ENCODE data around the gene AIG1.

Gene AIG1

GRCh38 chr6:143093290-143093689 is 32.6 kb downstream of the AIG1 start:
- DNase-seq, result no peak

DNA sequence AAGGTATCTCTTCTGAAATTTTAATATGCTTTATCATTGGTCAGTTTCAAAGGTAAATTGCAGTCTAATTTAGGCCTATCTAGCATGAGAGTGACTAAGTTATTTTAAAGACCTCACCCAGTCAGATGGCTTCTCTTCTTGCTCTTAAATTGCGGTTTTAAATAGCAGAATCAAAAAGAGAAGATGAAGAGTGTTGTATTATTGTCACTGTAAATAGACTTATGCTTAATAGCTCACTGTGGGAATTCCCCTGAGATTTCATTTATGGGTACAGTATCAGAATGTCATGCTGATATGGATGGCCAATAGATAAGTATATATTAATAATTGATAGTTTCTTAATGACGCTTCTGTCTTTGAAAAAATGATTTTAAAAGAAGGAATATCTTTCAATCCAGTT is 35.7 kb downstream of the AIG1 start:
- no peak for DNase-seq

GRCh38 chr6:143097224-143097795 is 36.6 kb downstream of the AIG1 start:
- DNase-seq, result no peak

- no peak for DNase-seq
Observed at GRCh38 chr6:143098054-143098671, 37.5 kb downstream of the AIG1 start.

GRCh38 chr6:143099647-143100046 is 39.0 kb downstream of the AIG1 start:
- no peak for DNase-seq

DNA sequence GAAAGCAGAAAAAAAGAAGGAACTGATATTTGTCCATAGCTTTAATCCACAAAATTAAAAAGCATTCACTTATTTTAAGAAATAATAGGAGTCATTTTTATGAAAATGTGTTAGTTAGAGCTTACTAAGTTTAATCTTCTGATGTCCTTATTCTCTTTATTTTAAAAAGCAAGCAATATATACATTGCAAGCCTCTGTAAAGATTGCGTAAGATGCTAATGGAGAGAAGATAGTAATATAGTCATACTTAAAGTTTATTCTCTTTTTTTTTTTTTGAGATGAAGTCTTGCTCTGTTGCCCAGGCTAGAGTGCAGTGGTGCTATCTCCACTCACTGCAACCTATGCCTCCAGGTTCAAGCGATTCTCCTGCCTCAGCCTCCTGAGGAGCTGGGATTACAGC is 39.7 kb downstream of the AIG1 start:
- DNase-seq, result no peak

DNA sequence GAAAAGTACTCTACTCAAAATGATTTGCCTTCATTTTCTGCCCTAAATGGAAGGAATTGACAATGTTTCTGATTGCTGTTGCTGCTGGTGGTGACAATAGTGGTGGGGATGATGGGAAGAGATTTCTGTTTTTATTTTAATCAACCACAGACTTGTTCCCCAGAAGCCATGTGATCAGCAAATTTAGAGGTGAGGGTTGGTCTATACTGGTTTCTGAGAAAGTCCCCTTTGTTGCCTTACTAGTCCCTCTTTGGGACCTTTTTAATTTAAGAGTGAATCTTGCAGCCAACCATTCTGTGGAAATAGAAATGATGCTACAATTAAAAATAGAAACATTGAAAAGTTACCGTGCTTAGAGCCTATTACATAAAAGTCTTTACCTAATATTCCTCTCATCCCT is 43.2 kb downstream of the AIG1 start:
- DNase-seq, result no peak

GRCh38 chr6:143107440-143107839 is 46.8 kb downstream of the AIG1 start:
- DNase-seq, result no peak

- no peak for DNase-seq
Observed at GRCh38 chr6:143107911-143108761, 47.4 kb downstream of the AIG1 start.

DNA sequence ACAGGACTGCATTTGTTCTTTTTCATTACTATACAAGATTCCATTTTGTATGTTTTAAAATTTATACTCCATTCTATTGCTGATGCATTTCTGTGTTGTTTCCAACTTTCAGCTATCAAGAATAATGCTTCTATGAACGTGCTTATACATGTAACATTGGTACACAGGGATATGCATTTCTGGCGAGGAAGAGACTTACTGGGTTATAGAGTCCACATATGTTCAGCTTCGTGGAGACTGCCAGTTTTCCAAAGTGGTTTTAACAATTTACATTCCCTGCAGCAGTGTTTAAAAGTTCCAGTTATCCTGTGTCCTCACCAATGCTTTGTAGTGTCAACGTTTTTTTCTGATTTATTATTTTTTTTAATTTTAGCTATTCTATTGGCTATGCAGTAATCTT is 48.5 kb downstream of the AIG1 start:
- DNase-seq, result no peak

DNA sequence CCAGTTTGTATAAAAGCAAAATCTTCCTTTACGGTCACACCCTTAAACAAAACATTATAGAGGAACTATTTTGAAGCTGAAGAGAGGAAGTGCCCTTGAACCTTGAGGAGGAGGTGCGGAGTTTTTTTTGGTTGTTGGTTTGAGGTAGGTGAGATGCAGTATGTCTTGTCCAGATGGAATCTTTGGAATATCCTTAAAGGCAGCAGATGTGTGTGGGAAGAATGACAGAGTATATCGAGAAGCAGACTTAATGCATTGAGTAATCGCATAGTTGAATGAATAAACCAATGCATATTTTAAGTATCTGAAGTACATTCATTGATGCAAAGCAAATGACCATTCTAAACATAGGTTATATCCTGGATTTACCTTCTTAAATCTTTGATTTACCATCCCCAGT is 49.9 kb downstream of the AIG1 start:
- DNase-seq, result no peak

GRCh38 chr6:143110996-143111395 is 50.3 kb downstream of the AIG1 start:
- DNase-seq, result no peak

DNA sequence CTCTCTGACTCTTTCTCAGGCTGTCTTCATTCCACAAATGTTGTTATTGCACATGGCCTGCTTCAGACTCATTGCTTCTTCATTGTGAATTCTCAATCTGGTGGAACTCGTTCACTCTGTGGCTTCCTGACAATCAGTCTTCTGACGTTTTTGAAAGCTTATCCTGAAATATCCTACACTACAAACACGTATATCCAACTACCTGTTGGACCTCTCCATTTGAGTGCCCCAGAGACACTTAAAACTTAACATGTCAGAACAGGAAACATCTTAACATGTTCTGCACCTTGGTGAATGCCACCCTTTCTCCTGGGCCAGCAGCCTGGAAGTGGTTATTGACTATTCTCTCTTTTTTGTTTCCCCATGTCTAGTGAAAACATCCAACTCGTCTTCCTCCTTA is 50.8 kb downstream of the AIG1 start:
- DNase-seq, result no peak

DNA sequence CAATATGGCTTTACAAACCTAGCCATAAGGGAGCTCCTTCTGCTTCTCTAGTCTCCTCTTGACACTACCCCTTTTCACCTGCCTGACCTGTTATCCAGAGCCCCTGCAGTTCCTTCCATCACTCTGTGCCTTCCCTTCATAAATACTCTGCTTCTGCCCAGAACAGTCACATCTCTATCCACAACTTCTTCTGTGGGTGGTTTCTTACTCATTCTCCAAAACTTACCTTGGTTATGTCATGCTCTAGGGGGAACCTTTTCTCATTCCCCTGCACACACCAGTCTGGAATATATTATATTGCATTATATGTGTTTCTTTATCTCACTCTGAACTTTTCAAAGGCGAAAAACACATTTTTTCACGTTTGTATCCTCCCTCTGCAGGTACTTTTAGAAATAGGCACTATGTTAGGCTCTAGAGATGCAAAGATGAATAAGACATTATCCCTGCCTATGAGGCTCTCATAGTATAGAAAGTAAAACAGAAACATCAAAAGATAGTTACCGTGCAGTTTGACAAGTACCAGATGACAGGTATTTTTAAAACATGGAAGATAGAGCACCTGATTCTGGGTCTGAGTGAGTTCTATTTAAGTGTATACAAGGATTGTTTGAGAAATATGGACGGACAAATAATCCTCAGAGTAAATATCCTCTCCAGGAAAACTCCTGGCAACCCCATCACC is 51.5 kb downstream of the AIG1 start:
- no peak for DNase-seq

DNA sequence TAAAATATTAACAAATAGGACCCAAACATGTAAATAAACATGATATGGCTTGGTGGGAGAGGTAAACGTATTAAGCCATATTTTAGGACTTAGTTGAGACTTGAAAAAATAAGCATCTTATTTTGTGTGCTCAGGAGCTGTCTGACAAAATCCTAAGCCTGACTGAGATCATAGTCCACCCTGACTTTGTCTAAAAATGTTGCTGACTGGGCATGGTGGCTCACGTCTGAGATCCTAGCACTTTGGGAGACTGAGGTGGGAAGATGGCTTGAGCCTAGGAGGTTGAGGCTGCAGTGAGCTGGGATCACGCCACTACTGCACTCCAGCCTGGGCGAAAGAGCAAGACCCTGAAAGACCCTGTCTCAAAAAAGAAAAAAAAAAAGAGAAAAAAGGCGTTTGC is 52.1 kb downstream of the AIG1 start:
- DNase-seq, result no peak

DNA sequence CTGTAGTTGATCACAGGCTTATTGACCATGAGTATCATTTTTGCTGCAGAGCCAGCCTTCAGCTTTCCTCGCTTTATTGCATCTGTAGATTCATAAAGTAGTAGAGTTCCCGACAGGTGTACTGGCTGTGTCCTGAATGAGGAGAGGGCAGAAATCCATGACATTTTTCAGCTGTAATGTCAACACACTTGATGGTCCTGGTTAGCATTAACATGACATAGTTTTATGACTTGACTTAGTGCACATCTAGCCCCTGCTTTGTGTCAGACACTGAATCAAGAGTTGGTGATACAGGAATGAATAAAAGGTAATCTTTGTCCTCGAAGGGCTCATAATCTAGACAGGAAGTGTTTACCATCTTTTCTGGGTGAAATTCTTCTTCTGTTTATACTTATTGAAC is 55.0 kb downstream of the AIG1 start:
- no peak for DNase-seq

- no peak for DNase-seq
Observed at GRCh38 chr6:143117108-143117507, 56.4 kb downstream of the AIG1 start.

DNA sequence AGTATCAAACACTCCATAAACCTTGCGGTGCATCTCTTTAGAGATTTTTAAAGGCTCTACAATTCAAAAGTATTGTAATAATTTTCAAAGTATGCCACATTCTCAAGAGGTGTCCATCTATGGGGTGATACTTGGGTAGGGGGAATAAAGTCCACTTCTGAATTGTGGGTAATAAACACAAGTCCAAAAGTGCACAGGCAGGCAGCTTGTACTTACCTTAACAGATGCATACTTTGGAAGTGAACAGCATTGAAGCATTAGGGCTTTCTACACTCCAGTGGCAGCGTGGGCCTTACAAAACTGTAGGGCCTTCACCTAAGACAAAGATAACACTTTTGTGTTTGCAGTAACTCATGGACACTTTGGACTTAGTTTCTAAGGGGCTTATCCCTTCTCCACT is 58.6 kb downstream of the AIG1 start:
- DNase-seq, result no peak

GRCh38 chr6:143123081-143123480 is 62.4 kb downstream of the AIG1 start:
- DNase-seq, result no peak

GRCh38 chr6:143123941-143124340 is 63.3 kb downstream of the AIG1 start:
- DNase-seq, result no peak

DNA sequence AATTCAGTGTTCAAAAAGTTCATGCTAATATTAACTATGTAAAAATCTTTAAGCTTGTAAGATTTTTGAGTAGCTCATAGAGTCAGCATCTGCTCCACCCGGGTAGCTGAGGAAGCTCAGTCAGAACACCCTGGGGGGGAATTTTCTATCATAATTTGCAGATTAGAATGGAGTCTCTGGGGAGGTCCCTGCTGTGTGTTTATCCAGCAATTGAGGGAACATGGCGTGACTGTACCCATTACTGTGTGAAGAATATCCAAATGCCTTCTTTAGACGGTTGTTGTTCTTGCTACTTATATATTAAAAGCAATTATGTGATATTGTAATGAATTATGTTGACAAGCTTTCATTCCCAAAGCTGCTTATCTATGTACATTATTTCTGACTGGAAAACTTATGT is 64.8 kb downstream of the AIG1 start:
- DNase-seq, result no peak

- no peak for DNase-seq
Observed at GRCh38 chr6:143125864-143126573, 65.3 kb downstream of the AIG1 start.
